ENCODE results near the gene URB1.

GRCh38 chr21:32410916-32411315 lies 18.1 kb upstream of the URB1 start:
- no peak for TF ChIP-seq POLR2A (IDR thresholded peaks at IDR 0.05)
- no peak for TF ChIP-seq CTCF (IDR thresholded peaks at IDR 0.05)

Data from heart left ventricle (tissue), 13 donors.